HG02642 (cell line): Measurements from ENCODE around the gene EPS8L3.
"Not testable (repeated sequence)": the region's sequence is repeated elsewhere in the genome, so short reads cannot be mapped to it uniquely, and the experiment has no call there.

Experiments
- ATAC-seq: cut with Tn5 transposase; IDR thresholded peaks from one replicate; pipeline ENCODE4 v1.9.1; 2021; ENCODE audit warnings: mild to moderate bottlenecking; ENCODE audit not compliant: unreplicated experiment, poor library complexity

Gene EPS8L3

GRCh38 chr1:109748311-109748710 is 15.4 kb downstream of the EPS8L3 start:
- not testable (repeated sequence) for ATAC-seq

- no peak for ATAC-seq
Measured at GRCh38 chr1:109740615-109741373, 22.9 kb downstream of the EPS8L3 start, which contains the start of gene GSTM3. Gene GSTM3, minus strand, starts transcription at chr1:109741038. Its CDS starts 751 bp downstream, at chr1:109740287.

- peak; percentile 95 for ATAC-seq
Measured at GRCh38 chr1:109739738-109740614, 23.7 kb downstream of the EPS8L3 start.

- ATAC-seq, result no peak
Measured at GRCh38 chr1:109733236-109733870, 30.4 kb downstream of the EPS8L3 start.

GRCh38 chr1:109732390-109732881 is 31.3 kb downstream of the EPS8L3 start:
- ATAC-seq, result no peak

- ATAC-seq, result no peak
Measured at GRCh38 chr1:109730666-109731065, 33.1 kb downstream of the EPS8L3 start.

- ATAC-seq, result no peak
Measured at GRCh38 chr1:109728870-109729269, 34.9 kb downstream of the EPS8L3 start.

- no peak for ATAC-seq
Measured at GRCh38 chr1:109726728-109727373, 36.9 kb downstream of the EPS8L3 start.

- no peak for ATAC-seq
Measured at GRCh38 chr1:109726007-109726406, 37.7 kb downstream of the EPS8L3 start.

GRCh38 chr1:109725510-109725909 is 38.2 kb downstream of the EPS8L3 start:
- ATAC-seq, result no peak

- ATAC-seq, result no peak
Measured at GRCh38 chr1:109724933-109725332, 38.8 kb downstream of the EPS8L3 start.

- no peak for ATAC-seq
Measured at GRCh38 chr1:109722908-109723691, 40.6 kb downstream of the EPS8L3 start.

- ATAC-seq, result no peak
Measured at GRCh38 chr1:109721971-109722370, 41.8 kb downstream of the EPS8L3 start.

GRCh38 chr1:109721042-109721441 is 42.7 kb downstream of the EPS8L3 start:
- ATAC-seq, result no peak

- ATAC-seq, result no peak
Measured at GRCh38 chr1:109719337-109719837, 44.3 kb downstream of the EPS8L3 start.

- no peak for ATAC-seq
Measured at GRCh38 chr1:109718495-109718894, 45.2 kb downstream of the EPS8L3 start.

GRCh38 chr1:109717729-109718128 is 46.0 kb downstream of the EPS8L3 start:
- no peak for ATAC-seq

- no peak for ATAC-seq
Measured at GRCh38 chr1:109716570-109717090, 47.1 kb downstream of the EPS8L3 start.

- no peak for ATAC-seq
Measured at GRCh38 chr1:109716121-109716520, 47.6 kb downstream of the EPS8L3 start.
